GM12878 (cell line): ENCODE measurements around the gene C20orf144. TPM values are rescaled to one million over a fixed set of nuclear protein-coding genes. Genes with fewer than 3 reads are reported as not detected.

Experiments
- BHLHE40 ChIP-seq, 2 experiments: fragments of 450-650 bp in 1 of 2; IDR thresholded peaks; 2 replicates each; pipeline ENCODE4 v1.6.1; 2011 to 2017; ENCODE audit warnings: low read depth in 2 of 2, borderline replicate concordance in 1 of 2, improper control_type of control experiment in 1 of 2, low read length in 1 of 2, mild to moderate bottlenecking in 1 of 2
- BMI1 ChIP-seq: fragments of 450-650 bp; IDR thresholded peaks from 2 replicates; pipeline ENCODE4 v1.6.1; 2016; ENCODE audit warnings: mild to moderate bottlenecking, moderate library complexity, borderline replicate concordance
- CBFB ChIP-seq: IDR thresholded peaks from 2 replicates; pipeline ENCODE4 v1.6.1; 2016; ENCODE audit warnings: antibody characterized with exemption, low read depth
- CREM ChIP-seq: IDR thresholded peaks from 2 replicates; pipeline ENCODE4 v1.6.1; 2014; ENCODE audit warnings: antibody characterized with exemption, low read depth
- DPF2 ChIP-seq: fragments of 450-650 bp; IDR thresholded peaks from 2 replicates; pipeline ENCODE4 v1.6.1; 2017; ENCODE audit warnings: mild to moderate bottlenecking
- EED ChIP-seq: sonication (generic); IDR thresholded peaks from 2 replicates; pipeline ENCODE4 v1.6.1; 2016; ENCODE audit warnings: antibody characterized with exemption, low read depth
- ELK1 ChIP-seq: IDR thresholded peaks from 2 replicates; pipeline ENCODE4 v1.6.1; 2012; ENCODE audit warnings: low read depth, low read length, improper control_type of control experiment
- EZH2 ChIP-seq: IDR thresholded peaks from 2 replicates; pipeline ENCODE4 v1.6.1; 2012; ENCODE audit warnings: low read depth, mild to moderate bottlenecking, control low read depth, inconsistent platforms, low read length, borderline replicate concordance; ENCODE audit not compliant: control insufficient read depth
- KLF5 ChIP-seq: fragments of 450-650 bp; IDR thresholded peaks from 2 replicates; pipeline ENCODE4 v1.6.1; 2014; ENCODE audit warnings: mild to moderate bottlenecking; ENCODE audit not compliant: partially characterized antibody
- LARP7 ChIP-seq: fragments of 450-650 bp; IDR thresholded peaks from 2 replicates; pipeline ENCODE4 v1.6.1; 2017; ENCODE audit warnings: mild to moderate bottlenecking
- MEF2B ChIP-seq: fragments of 450-650 bp; IDR thresholded peaks from 2 replicates; pipeline ENCODE4 v1.6.1; 2018; ENCODE audit warnings: mild to moderate bottlenecking, moderate library complexity; ENCODE audit not compliant: partially characterized antibody, poor library complexity, severe bottlenecking
- MTA2 ChIP-seq: fragments of 450-650 bp; IDR thresholded peaks from 2 replicates; pipeline ENCODE4 v1.6.1; 2016; ENCODE audit warnings: low read depth, mild to moderate bottlenecking, moderate library complexity
- MXI1 ChIP-seq: fragments of 150-350 bp; IDR thresholded peaks from 2 replicates; pipeline ENCODE4 v1.6.1; 2011; ENCODE audit warnings: low read depth, mild to moderate bottlenecking, inconsistent platforms, low read length, improper control_type of control experiment
- NFIC ChIP-seq: IDR thresholded peaks from 2 replicates; pipeline ENCODE4 v1.6.1; 2012; ENCODE audit warnings: low read depth, mild to moderate bottlenecking, inconsistent platforms, low read length, moderate library complexity
- PAX5 ChIP-seq: IDR thresholded peaks from 2 replicates; pipeline ENCODE4 v1.6.1; 2011; ENCODE audit warnings: low read depth, low read length, borderline replicate concordance
- PKNOX1 ChIP-seq: fragments of 450-650 bp; IDR thresholded peaks from 2 replicates; pipeline ENCODE4 v1.6.1; 2016; ENCODE audit warnings: mild to moderate bottlenecking
- POLR2A ChIP-seq: IDR thresholded peaks from 2 replicates; pipeline ENCODE4 v1.6.1; 2011; ENCODE audit warnings: low read depth, mild to moderate bottlenecking, low read length
- SMAD1 ChIP-seq: fragments of 450-650 bp; IDR thresholded peaks from 2 replicates; pipeline ENCODE4 v1.6.1; 2018; ENCODE audit warnings: mild to moderate bottlenecking, low read depth; ENCODE audit not compliant: partially characterized antibody
- SRF ChIP-seq, 2 experiments: IDR thresholded peaks; 2 replicates each; pipeline ENCODE4 v1.6.1; 2011; ENCODE audit warnings: low read depth in 2 of 2, low read length in 2 of 2, mild to moderate bottlenecking in 1 of 2, moderate library complexity in 1 of 2
- STAT1 ChIP-seq: fragments of 450-650 bp; conservative IDR thresholded peaks from 2 replicates; pipeline ENCODE4 v1.6.1; 2014; ENCODE audit warnings: antibody characterized with exemption, mild to moderate bottlenecking
- SUPT20H ChIP-seq: IDR thresholded peaks from 2 replicates; pipeline ENCODE4 v1.6.1; 2011; ENCODE audit warnings: low read depth, mild to moderate bottlenecking, low read length, moderate library complexity, borderline replicate concordance; ENCODE audit not compliant: control insufficient read depth
- SUZ12 ChIP-seq: fragments of 200-600 bp; sonication (generic); IDR thresholded peaks from one replicate; pipeline ENCODE4 v1.6.1; 2018; ENCODE audit warnings: antibody characterized with exemption, mild to moderate bottlenecking; ENCODE audit not compliant: unreplicated experiment
- TCF12 ChIP-seq: IDR thresholded peaks from 2 replicates; pipeline ENCODE4 v1.6.1; 2011; ENCODE audit warnings: low read depth, mild to moderate bottlenecking, low read length
- TCF3 ChIP-seq: IDR thresholded peaks from 2 replicates; pipeline ENCODE4 v1.6.1; 2012; ENCODE audit warnings: low read depth, mild to moderate bottlenecking, low read length, borderline replicate concordance; ENCODE audit not compliant: insufficient read depth
- ZNF24 ChIP-seq: fragments of 450-650 bp; IDR thresholded peaks from 2 replicates; pipeline ENCODE4 v1.6.1; 2017; ENCODE audit warnings: antibody characterized with exemption, mild to moderate bottlenecking
- ZNF274 ChIP-seq: IDR thresholded peaks from one replicate; pipeline ENCODE4 v1.8.0; 2011; ENCODE audit not compliant: insufficient read length, insufficient read depth
- ZNF622 ChIP-seq: fragments of 450-650 bp; IDR thresholded peaks from 2 replicates; pipeline ENCODE4 v1.6.1; 2017; ENCODE audit warnings: mild to moderate bottlenecking, inconsistent platforms
- polyA plus RNA-seq, 11 experiments: library from polyadenylated mRNA; depleted of rRNA in 4 of 11; unstranded in 6 of 11; stranded (reverse) in 5 of 11; fragments of >200 nt; fragmentation: Nextera tagmentation in 4 of 11; fragmentation: Illumina TruSeq in 1 of 11; extraction: Ambion mirVana in 4 of 11; extraction: Trizol in 1 of 11; gene quantifications; 1 replicate in 1 of 11; 2 replicates in 10 of 11; pipeline versions ENCODE4 v1.2.1 to v1.2.3, GENCODE V29; 2011 to 2016; ENCODE audit warnings: inconsistent platforms in 2 of 11, missing spikeins in 2 of 11, low read depth in 1 of 11
- total RNA-seq, 4 experiments: library from RNA; depleted of rRNA in 3 of 4; stranded (reverse); fragments of >200 nt in 3 of 4; fragmentation: Illumina TruSeq in 1 of 4; extraction: Trizol in 1 of 4; gene quantifications; 2 replicates each; pipeline versions ENCODE4 v1.2.1 to v1.2.3, GENCODE V29; 2013 to 2021

The C20orf144 gene
- total and polyA plus RNA-seq, 10 of the 15 experiments (the other 5 are each of a cell fraction or from before 2014, with no cell fraction given): 0.04 to 0.62 (median 0.23) TPM; not detected in 2

GRCh38 chr20:33679758-33680485 lies 17.8 kb downstream of the C20orf144 start (continued):
- TF ChIP-seq BMI1 (no peak), STAT1 (no peak), MTA2 (no peak), SRF (IDR thresholded peaks at IDR 0.05; ENCODE audit: low read depth in 2 of 2, low read length in 2 of 2) (no peak), PAX5 (peak; percentile 35; the same call in 1 of the 2 replicates), SMAD1 (no peak), MXI1 (no peak), SUZ12 (no peak), ZNF622 (no peak), EZH2 (no peak), ZNF274 (no peak), LARP7 (no peak), ELK1 (no peak), BHLHE40 (IDR thresholded peaks at IDR 0.05; ENCODE audit: borderline replicate concordance in 1 of 2, low read depth in 2 of 2, low read length in 1 of 2) (peak; percentile 56 to 71; a peak in 3 of 4 replicates), ZNF24 (no peak), NFIC (no peak), CREM (peak; percentile 69), DPF2 (peak; percentile 39; the same call in 1 of the 2 replicates), PKNOX1 (peak; percentile 70), POLR2A (peak; percentile 64), SUPT20H (no peak), TCF3 (peak; percentile 71; the same call in 1 of the 2 replicates), CBFB (0 out of 2 replicates have a peak, but pooled peaks have one; percentile 42), TCF12 (peak; percentile 66; the same call in 1 of the 2 replicates), MEF2B (peak; percentile 76), KLF5 (no peak), EED (peak; percentile 27; the same call in 1 of the 2 replicates)
